HG03520 (cell line): ENCODE measurements around the gene VPS13D.
"Not testable (repeated sequence)": the region's sequence is repeated elsewhere in the genome, so short reads cannot be mapped to it uniquely, and the experiment has no call there.

Source experiments
- ATAC-seq: cut with Tn5 transposase; IDR thresholded peaks from one replicate; pipeline ENCODE4 v1.9.1; 2021; ENCODE audit warnings: mild to moderate bottlenecking, moderate library complexity; ENCODE audit not compliant: unreplicated experiment

Gene VPS13D

DNA sequence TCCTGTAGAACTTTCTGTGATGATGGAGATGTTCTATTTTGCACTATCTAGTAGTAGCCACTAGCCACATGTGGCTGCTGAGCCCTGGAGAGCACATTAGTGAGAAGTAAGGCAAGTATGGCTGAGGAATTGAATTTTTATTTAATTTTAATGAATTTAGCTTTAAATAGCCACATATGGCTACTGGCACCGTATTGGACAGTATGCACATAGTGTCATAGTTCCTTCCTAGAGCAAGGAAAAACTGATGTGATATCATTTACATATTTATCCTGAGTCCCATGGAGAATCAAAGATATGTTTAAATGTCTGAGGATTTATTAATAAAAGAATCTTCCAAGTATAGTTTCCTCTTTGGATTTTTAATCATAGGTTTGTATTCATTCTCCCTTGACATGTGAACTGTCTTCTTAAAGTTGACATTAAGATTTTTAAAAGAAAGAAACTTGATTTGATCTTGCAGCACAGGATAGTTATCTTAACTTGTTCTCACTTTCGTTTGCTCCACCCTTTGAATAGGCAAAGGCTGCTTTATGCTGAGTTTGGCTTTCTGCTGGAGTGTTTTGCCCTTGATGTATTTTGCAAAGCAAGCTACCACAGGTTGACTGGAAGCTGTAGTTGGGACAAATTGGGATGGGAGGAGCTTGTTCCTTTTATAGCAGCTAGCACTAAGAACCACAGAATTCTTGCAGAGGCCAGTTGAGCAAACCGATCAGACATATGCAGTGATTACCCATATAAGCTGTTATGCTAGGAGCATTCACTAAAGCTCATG lies 129.7 kb downstream of the VPS13D start:
- no peak for ATAC-seq

DNA sequence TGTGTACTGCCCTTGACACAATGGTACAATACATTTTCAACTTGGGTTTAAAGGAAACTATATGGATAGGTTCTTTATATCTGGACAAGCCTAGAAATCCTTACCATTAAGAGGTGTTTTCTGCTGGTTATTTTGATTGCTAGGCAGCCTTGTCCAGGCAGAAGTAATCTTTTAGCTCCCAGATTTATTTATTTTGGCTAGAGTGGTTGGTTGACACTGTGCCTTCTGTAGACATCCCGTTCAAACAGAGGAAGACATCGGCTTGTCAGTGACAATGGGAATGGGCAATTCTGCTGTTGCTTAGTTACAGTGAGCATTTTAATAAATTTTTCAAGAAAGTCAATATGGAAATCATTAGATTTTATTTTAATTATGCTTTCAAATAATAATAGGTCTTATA lies 138.8 kb downstream of the VPS13D start:
- no peak for ATAC-seq

GRCh38 chr1:12369258-12369657 lies 139.4 kb downstream of the VPS13D start:
- no peak for ATAC-seq

DNA sequence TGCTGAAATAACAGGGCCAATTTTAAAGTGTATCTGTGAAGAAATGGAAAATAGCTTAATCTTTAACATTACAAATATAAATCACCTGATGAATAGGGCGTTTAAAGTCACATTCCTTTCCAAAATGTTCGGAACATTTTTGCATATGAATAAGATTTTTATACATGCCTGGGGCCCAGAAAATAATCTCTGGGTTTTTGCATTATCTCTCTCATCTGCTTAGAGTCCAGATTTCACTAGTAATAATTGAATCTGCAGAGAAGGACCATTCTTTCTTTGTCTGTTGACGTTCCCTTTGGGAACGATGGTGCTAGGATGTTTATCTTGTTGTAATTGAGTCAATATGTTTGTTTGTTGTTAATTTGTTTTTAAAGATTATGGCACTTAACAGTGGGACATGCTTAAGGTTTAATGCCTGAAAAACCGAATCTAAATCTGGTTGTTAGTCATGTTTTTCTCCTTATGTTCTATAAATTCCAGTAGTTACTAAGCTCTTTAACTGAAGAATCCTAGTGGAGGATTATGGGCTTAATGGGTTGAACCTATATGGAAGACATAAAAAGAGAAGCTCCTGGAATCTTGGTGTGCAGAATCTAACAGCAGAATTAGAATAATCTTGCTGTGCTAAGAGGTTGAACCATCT lies 140.6 kb downstream of the VPS13D start:
- ATAC-seq: no peak

DNA sequence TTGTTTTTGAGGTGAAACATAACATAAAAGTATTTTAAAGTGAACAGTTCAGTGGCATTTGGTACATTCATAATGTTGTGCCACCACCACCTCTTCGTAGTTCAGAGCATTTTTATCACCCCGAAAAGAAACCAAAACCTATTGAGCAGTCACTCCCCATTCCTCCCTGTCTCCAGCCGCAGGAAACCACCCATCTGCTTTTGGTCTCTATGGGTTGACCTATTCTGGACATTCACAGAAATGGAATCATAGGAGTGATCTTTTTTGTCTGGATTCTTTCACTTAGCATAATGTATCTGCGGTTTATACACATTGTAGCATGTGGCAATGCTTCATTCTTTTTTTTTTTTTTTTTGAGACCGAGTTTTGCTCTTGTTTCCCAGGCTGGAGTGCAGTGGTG lies 141.2 kb downstream of the VPS13D start:
- no peak for ATAC-seq

GRCh38 chr1:12372180-12372579 lies 142.3 kb downstream of the VPS13D start:
- ATAC-seq: no peak

DNA sequence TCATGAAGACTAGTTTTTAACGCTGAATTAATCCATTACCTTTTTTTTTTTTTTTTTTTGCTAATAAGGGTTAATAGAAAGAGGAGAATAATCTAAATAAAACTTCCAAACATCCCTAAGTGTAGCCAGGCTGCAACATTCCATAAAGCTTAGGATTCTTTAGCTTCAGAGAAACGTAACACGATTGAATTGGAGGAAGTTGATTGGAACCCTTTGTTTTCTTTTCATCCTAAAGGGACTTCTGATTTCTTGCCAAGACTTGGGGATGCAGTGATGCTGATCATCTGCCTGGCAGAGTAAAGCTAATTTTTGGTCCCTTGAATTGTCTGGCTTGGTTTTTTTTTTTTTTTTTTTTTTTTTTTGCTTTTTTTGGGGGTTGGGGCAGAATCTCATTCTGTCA lies 142.9 kb downstream of the VPS13D start:
- no peak for ATAC-seq

GRCh38 chr1:12375133-12375829 lies 145.5 kb downstream of the VPS13D start:
- ATAC-seq: no peak

GRCh38 chr1:12376236-12377045 lies 146.6 kb downstream of the VPS13D start:
- no peak for ATAC-seq

DNA sequence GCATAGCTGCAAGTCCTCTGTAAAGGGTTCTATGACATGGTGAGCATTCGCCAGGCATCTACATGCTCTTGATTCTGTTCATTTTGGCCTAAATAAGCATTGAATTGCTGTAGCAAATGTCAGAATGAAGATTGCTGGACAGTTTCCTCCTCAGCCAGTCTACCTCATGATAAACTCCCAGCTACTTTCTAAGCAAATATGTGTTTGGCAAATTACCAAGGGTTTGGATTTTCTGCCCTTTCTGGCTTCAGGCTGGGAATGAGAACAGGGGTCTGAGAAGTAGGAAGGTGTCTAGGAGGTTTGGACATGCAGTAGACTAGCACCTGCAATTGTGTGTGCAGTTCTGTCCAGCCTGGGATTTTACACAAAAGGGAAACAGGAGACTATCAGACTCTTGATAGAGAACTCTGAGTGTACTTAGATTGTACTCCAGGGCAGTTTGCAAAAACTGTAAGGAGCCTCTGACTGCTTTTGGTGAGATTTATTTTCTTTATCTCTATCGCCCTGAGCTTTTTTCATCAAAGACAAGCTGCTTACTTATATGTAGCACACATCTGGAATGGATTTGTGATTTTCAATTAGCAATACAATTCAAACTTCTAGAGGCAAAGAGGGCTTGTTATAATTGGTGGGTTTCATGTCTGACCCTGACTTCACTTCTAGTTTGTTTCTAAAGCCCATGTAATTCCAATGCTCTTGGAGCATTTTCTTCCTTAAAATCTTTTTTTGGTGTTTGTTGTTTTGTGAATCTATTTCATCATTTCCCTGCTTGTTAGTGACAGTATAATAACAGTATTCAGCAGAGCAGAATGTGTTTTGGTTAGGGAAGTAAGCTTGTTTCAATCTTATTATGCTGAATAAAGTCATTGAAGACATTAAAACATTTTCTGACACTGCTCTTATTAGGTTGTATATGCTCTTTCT lies 150.8 kb downstream of the VPS13D start:
- no peak for ATAC-seq

GRCh38 chr1:12383001-12383400 lies 153.2 kb downstream of the VPS13D start:
- ATAC-seq: no peak

GRCh38 chr1:12383786-12384185 lies 154.0 kb downstream of the VPS13D start:
- no peak for ATAC-seq

- no peak for ATAC-seq
These were observed 155.1 kb downstream of the VPS13D start for GRCh38 chr1:12384836-12385456.

GRCh38 chr1:12386130-12386529 lies 156.3 kb downstream of the VPS13D start:
- ATAC-seq: no peak

- no peak for ATAC-seq
These were observed 157.8 kb downstream of the VPS13D start for GRCh38 chr1:12387641-12388040.

DNA sequence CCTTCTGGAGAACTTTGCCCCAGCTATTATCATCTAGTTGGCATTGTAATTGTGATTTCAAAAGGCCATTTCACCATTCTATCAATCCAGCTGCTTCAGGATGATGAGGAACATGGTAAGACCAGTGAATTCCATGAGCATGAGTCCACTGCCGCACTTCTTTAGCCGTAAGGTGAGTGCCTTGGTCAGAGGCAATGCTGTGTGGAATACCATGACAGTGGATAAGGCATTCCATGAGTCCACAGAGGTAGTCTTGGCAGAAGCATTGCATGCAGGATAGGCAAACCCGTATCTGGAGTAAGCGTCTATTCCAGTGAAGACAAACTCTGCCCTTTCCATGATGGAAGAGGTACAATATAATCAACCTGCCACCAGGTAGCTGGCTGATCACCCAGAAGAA lies 160.5 kb downstream of the VPS13D start:
- ATAC-seq: not testable (repeated sequence)

- ATAC-seq: no peak
These were observed 167.9 kb downstream of the VPS13D start for GRCh38 chr1:12397462-12398450.

DNA sequence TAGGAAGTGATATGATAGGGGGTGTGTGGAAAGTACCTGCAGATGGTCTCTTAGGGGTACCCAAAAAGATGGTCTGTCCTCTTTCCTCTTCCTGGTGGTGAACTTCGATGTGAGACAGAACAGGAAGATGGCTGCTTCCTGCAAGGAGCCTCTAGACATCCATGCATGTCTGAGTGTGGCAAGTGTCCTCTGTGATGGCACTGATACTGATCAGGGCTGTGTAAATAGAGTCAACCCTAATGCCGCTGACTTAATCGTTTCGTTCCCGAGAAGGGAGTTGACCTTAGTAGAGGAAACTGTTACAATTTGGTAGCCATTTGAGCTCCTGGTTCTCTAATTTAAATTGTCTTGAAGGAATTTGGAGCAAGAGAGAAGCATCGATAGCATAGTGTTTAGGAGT lies 168.6 kb downstream of the VPS13D start:
- no peak for ATAC-seq
